SJSA1 (cell line): Measurements from ENCODE around the gene TET1. TPM values are rescaled to one million over a fixed set of nuclear protein-coding genes. Genes with fewer than 3 reads are reported as not detected.
"Not testable (repeated sequence)": the region's sequence is repeated elsewhere in the genome, so short reads cannot be mapped to it uniquely, and the experiment has no call there.

Experiments used
- DNase-seq, 2 experiments: peaks; one replicate each; pipeline ENCODE4 v3.0.0-alpha.2; 2015 to 2020; ENCODE audit warnings: low spot score in 2 of 2, low read depth in 1 of 2
- H3K27ac ChIP-seq: fragments of 250-450 bp; sonication (Bioruptor Pico); 2 replicates; pipeline ENCODE4 v1.5.1; 2020; ENCODE audit warnings: mild to moderate bottlenecking, moderate library complexity
- H3K27me3 ChIP-seq: fragments of 250-450 bp; sonication (Bioruptor Pico); replicated peaks from 2 replicates; pipeline ENCODE4 v1.5.1; 2020; ENCODE audit warnings: mild to moderate bottlenecking, moderate library complexity
- H3K36me3 ChIP-seq: fragments of 250-450 bp; sonication (Bioruptor Pico); 2 replicates; pipeline ENCODE4 v1.5.1; 2020; ENCODE audit warnings: mild to moderate bottlenecking
- H3K4me1 ChIP-seq: fragments of 250-450 bp; sonication (Bioruptor Pico); replicated peaks from 2 replicates; pipeline ENCODE4 v1.6.1; 2021; ENCODE audit warnings: mild to moderate bottlenecking
- H3K4me3 ChIP-seq: fragments of 250-450 bp; sonication (Bioruptor Pico); 2 replicates; pipeline ENCODE4 v1.5.1; 2020; ENCODE audit warnings: mild to moderate bottlenecking
- H3K9me3 ChIP-seq: fragments of 250-450 bp; sonication (Bioruptor Pico); replicated peaks from 2 replicates; pipeline ENCODE4 v1.5.1; 2020; ENCODE audit warnings: mild to moderate bottlenecking
- total RNA-seq: library from RNA; depleted of rRNA; stranded (reverse); fragments of >200 nt; shearing (Covaris generic); gene quantifications from 2 replicates; pipeline ENCODE4 v1.2.3, GENCODE V29; 2014

TET1 gene
- total RNA-seq, 1 experiment from 2014 or later: 4.4 TPM

GRCh38 chr10:68606918-68607317 lies 46.8 kb downstream of the TET1 start:
- Histone ChIP-seq H3K4me3 (no peak overlapping the region), H3K9me3 (no peaks in the 10 kb centered on the region), H3K27me3 (no peaks in the 10 kb centered on the region), H3K27ac (no peak overlapping the region), H3K36me3 (no peaks in the 10 kb centered on the region), H3K4me1 (peaks cover 25% of the 10 kb centered on the region)
- DNase-seq: no peak

GRCh38 chr10:68610023-68610422 lies 49.9 kb downstream of the TET1 start:
- H3K4me3 ChIP-seq, H3K36me3 ChIP-seq, H3K27ac ChIP-seq, H3K9me3 ChIP-seq, DNase-seq, H3K4me1 ChIP-seq, H3K27me3 ChIP-seq: not testable (repeated sequence)

GRCh38 chr10:68611227-68611626 lies 51.1 kb downstream of the TET1 start:
- peaks cover under 1% of the 10 kb centered on the region; the same call in 1 of the 2 replicates for H3K4me1 ChIP-seq
- no peaks in the 10 kb centered on the region for H3K36me3 ChIP-seq
- no peak for DNase-seq
- H3K4me3 ChIP-seq: no peak overlapping the region
- no peaks in the 10 kb centered on the region for H3K9me3 ChIP-seq
- no peaks in the 10 kb centered on the region for H3K27me3 ChIP-seq
- no peak overlapping the region for H3K27ac ChIP-seq

- not testable (repeated sequence) for H3K4me3 ChIP-seq, H3K9me3 ChIP-seq, DNase-seq, H3K4me1 ChIP-seq, H3K27me3 ChIP-seq, H3K36me3 ChIP-seq, H3K27ac ChIP-seq
Observed at GRCh38 chr10:68613974-68614373, 53.8 kb downstream of the TET1 start.

GRCh38 chr10:68617691-68618090 lies 57.6 kb downstream of the TET1 start:
- not testable (repeated sequence) for H3K4me1 ChIP-seq, H3K27me3 ChIP-seq, DNase-seq, H3K27ac ChIP-seq, H3K4me3 ChIP-seq, H3K36me3 ChIP-seq, H3K9me3 ChIP-seq

GRCh38 chr10:68618234-68618633 lies 58.1 kb downstream of the TET1 start:
- H3K27me3 ChIP-seq: no peaks in the 10 kb centered on the region
- H3K4me3 ChIP-seq: no peak overlapping the region
- peaks cover 8% of the 10 kb centered on the region; the same call in 1 of the 2 replicates for H3K36me3 ChIP-seq
- no peak for DNase-seq
- no peaks in the 10 kb centered on the region for H3K4me1 ChIP-seq
- H3K27ac ChIP-seq: no peak overlapping the region
- H3K9me3 ChIP-seq: no peaks in the 10 kb centered on the region

GRCh38 chr10:68619595-68619994 lies 59.5 kb downstream of the TET1 start:
- H3K27ac ChIP-seq: no peak overlapping the region
- no peaks in the 10 kb centered on the region for H3K27me3 ChIP-seq
- no peak overlapping the region for H3K4me3 ChIP-seq
- H3K36me3 ChIP-seq: peaks cover 8% of the 10 kb centered on the region; the same call in 1 of the 2 replicates
- no peaks in the 10 kb centered on the region for H3K4me1 ChIP-seq
- no peak for DNase-seq
- H3K9me3 ChIP-seq: no peaks in the 10 kb centered on the region

GRCh38 chr10:68625316-68625921 lies 65.3 kb downstream of the TET1 start:
- H3K27me3 ChIP-seq: no peaks in the 10 kb centered on the region
- H3K36me3 ChIP-seq: peaks cover 7% of the 10 kb centered on the region
- no peaks in the 10 kb centered on the region for H3K9me3 ChIP-seq
- no peak overlapping the region for H3K4me3 ChIP-seq
- no peak for DNase-seq
- H3K4me1 ChIP-seq: no peaks in the 10 kb centered on the region
- no peak overlapping the region for H3K27ac ChIP-seq

GRCh38 chr10:68628576-68629127 lies 68.5 kb downstream of the TET1 start:
- Histone ChIP-seq H3K9me3 (peaks cover 4% of the 10 kb centered on the region; the same call in 1 of the 2 replicates), H3K27ac (no peak overlapping the region), H3K4me1 (peaks cover 7% of the 10 kb centered on the region), H3K4me3 (no peak overlapping the region), H3K27me3 (no peaks in the 10 kb centered on the region), H3K36me3 (peaks cover 7% of the 10 kb centered on the region; the same call in 1 of the 2 replicates)
- no peak for DNase-seq

GRCh38 chr10:68632271-68632560 lies 72.1 kb downstream of the TET1 start:
- not testable (repeated sequence) for H3K9me3 ChIP-seq, H3K27ac ChIP-seq, H3K4me3 ChIP-seq, DNase-seq, H3K27me3 ChIP-seq, H3K4me1 ChIP-seq, H3K36me3 ChIP-seq

- Histone ChIP-seq H3K4me1 (peaks cover 14% of the 10 kb centered on the region), H3K9me3 (peaks cover 4% of the 10 kb centered on the region; the same call in 1 of the 2 replicates), H3K27me3 (no peaks in the 10 kb centered on the region), H3K27ac (no peak overlapping the region), H3K4me3 (no peak overlapping the region), H3K36me3 (peaks cover 10% of the 10 kb centered on the region; the same call in 1 of the 2 replicates)
- DNase-seq: no peak
Observed at GRCh38 chr10:68633281-68633680, 73.1 kb downstream of the TET1 start.

- Histone ChIP-seq H3K4me1 (peaks cover 21% of the 10 kb centered on the region), H3K36me3 (peaks cover 12% of the 10 kb centered on the region; the same call in 1 of the 2 replicates), H3K27me3 (no peaks in the 10 kb centered on the region), H3K4me3 (no peak overlapping the region), H3K9me3 (peaks cover 4% of the 10 kb centered on the region; the same call in 1 of the 2 replicates), H3K27ac (no peak overlapping the region)
- DNase-seq: no peak
Observed at GRCh38 chr10:68633816-68634466, 73.8 kb downstream of the TET1 start.

- H3K4me3 ChIP-seq: no peak overlapping the region
- no peaks in the 10 kb centered on the region for H3K9me3 ChIP-seq
- H3K36me3 ChIP-seq: 0 out of 2 replicates have a peak, but pooled peaks cover 5% of the 10 kb centered on the region
- no peak overlapping the region for H3K27ac ChIP-seq
- peaks cover 21% of the 10 kb centered on the region for H3K4me1 ChIP-seq
- no peaks in the 10 kb centered on the region for H3K27me3 ChIP-seq
- DNase-seq: no peak
Observed at GRCh38 chr10:68636335-68636734, 76.2 kb downstream of the TET1 start.

GRCh38 chr10:68643550-68643949 lies 83.4 kb downstream of the TET1 start:
- H3K4me1 ChIP-seq: peaks cover 12% of the 10 kb centered on the region
- peaks cover 27% of the 10 kb centered on the region for H3K36me3 ChIP-seq
- DNase-seq, H3K27ac ChIP-seq, H3K27me3 ChIP-seq, H3K4me3 ChIP-seq, H3K9me3 ChIP-seq: not testable (repeated sequence)
